OCI-LY7 (cell line): ENCODE results near the gene ZSCAN22. TPM values are rescaled to one million over a fixed set of nuclear protein-coding genes. Genes with fewer than 3 reads are reported as not detected.

Experiments used
- BruUV-seq: library from RNA; stranded (reverse); fragments of 400-500 nt; replicated peaks from 2 replicates; lab custom pipeline; 2021; lab: Mats Ljungman, UMichigan
- CTCF ChIA-PET: fragments of 300-600 bp; sonication (Branson Sonifier 250); formaldehyde crosslinking; loops from one replicate; lab custom pipeline; 2022; ENCODE audit warnings: antibody characterized with exemption; ENCODE audit not compliant: unreplicated experiment; lab: Charles Lee
- POLR2A ChIA-PET: fragments of 300-600 bp; sonication (Branson Sonifier 250); formaldehyde crosslinking; loops from one replicate; lab custom pipeline; 2022; ENCODE audit warnings: antibody characterized with exemption; lab: Charles Lee
- DNase-seq: peaks from one replicate; pipeline ENCODE4 v3.0.0-alpha.2; 2015; ENCODE audit warnings: low spot score
- H2AFZ ChIP-seq: fragments of 200-600 bp; sonication (generic), shearing (Covaris generic); 2 replicates; pipeline ENCODE4 v1.6.1; 2014; ENCODE audit warnings: mild to moderate bottlenecking, antibody characterized with exemption, low read length, moderate library complexity
- H3K27ac ChIP-seq: fragments of 200-600 bp; sonication (generic); 2 replicates; pipeline ENCODE4 v1.5.1; 2014; ENCODE audit warnings: mixed run types, low read depth, mild to moderate bottlenecking, moderate library complexity, low read length, inconsistent platforms; ENCODE audit not compliant: poor library complexity, severe bottlenecking
- H3K36me3 ChIP-seq: fragments of 200-600 bp; sonication (generic); 2 replicates; pipeline ENCODE4 v1.6.1; 2014; ENCODE audit warnings: mild to moderate bottlenecking, antibody characterized with exemption, low read length, moderate library complexity, mixed read lengths; ENCODE audit not compliant: insufficient read depth
- H3K4me1 ChIP-seq: fragments of 200-600 bp; sonication (generic); 2 replicates; pipeline ENCODE4 v1.5.1; 2014; ENCODE audit warnings: mild to moderate bottlenecking, low read length; ENCODE audit not compliant: insufficient read depth, poor library complexity, severe bottlenecking
- H3K4me2 ChIP-seq: fragments of 200-600 bp; sonication (generic); 2 replicates; pipeline ENCODE4 v1.6.1; 2014; ENCODE audit warnings: mild to moderate bottlenecking, low read length
- H3K4me3 ChIP-seq: fragments of 200-600 bp; sonication (generic); 2 replicates; pipeline ENCODE4 v1.5.1; 2014; ENCODE audit warnings: mild to moderate bottlenecking, low read depth, low read length; ENCODE audit not compliant: poor library complexity, severe bottlenecking
- H3K79me2 ChIP-seq: fragments of 200-600 bp; sonication (generic); 2 replicates; pipeline ENCODE4 v1.6.1; 2016; ENCODE audit warnings: low read depth, mild to moderate bottlenecking, low read length, moderate library complexity, mixed read lengths; ENCODE audit not compliant: insufficient read depth
- H3K9me2 ChIP-seq: fragments of 200-600 bp; sonication (generic); 2 replicates; pipeline ENCODE4 v1.6.1; 2016; ENCODE audit warnings: mild to moderate bottlenecking, low read length, mixed read lengths; ENCODE audit not compliant: insufficient read depth
- H3K9me3 ChIP-seq: fragments of 200-600 bp; sonication (generic); 2 replicates; pipeline ENCODE4 v1.6.1; 2014; ENCODE audit warnings: mild to moderate bottlenecking, mixed run types, low read length, mixed read lengths
- H4K20me1 ChIP-seq: fragments of 200-600 bp; sonication (generic); 2 replicates; pipeline ENCODE4 v1.6.1; 2014; ENCODE audit warnings: mild to moderate bottlenecking, antibody characterized with exemption, low read length, moderate library complexity, mixed read lengths; ENCODE audit not compliant: insufficient read depth
- CTCF ChIP-seq: fragments of 200-600 bp; sonication (generic); conservative IDR thresholded peaks from 2 replicates; pipeline ENCODE4 v1.5.1; 2014; ENCODE audit warnings: mild to moderate bottlenecking, antibody characterized with exemption, low read length, moderate library complexity, mixed read lengths
- EZH2phosphoT487 ChIP-seq: fragments of 200-600 bp; sonication (generic); IDR thresholded peaks from 2 replicates; pipeline ENCODE4 v1.6.1; 2018; ENCODE audit warnings: low read depth, borderline replicate concordance, mild to moderate bottlenecking, mixed run types, antibody characterized with exemption, low read length, moderate library complexity, mixed read lengths
- intact Hi-C: fragments of 100-400 bp; cut with micrococcal nuclease; formaldehyde crosslinking; loops from one replicate; pipeline ENCODE4 v1.10.0; 2022; ENCODE audit not compliant: unreplicated experiment
- total RNA-seq, 2 experiments: library from RNA; depleted of rRNA in 1 of 2; stranded (reverse); fragments of >200 nt in 1 of 2; shearing (Covaris generic) in 1 of 2; gene quantifications; 2 replicates each; pipeline ENCODE4 v1.2.3, GENCODE V29; 2014 to 2022

Gene ZSCAN22
- total RNA-seq, 2 experiments from 2014 or later = 3.3 to 3.7 TPM

GRCh38 chr19:58319241-58319640 lies 7.6 kb upstream of the ZSCAN22 start:
- Histone ChIP-seq H4K20me1 (no peaks in the 10 kb centered on the region), H3K79me2 (no peaks in the 10 kb centered on the region), H3K36me3 (peaks cover 15% of the 10 kb centered on the region), H3K4me1 (no peaks in the 10 kb centered on the region), H3K4me2 (no peak overlapping the region), H3K9me2 (no peaks in the 10 kb centered on the region), H3K4me3 (no peak overlapping the region), H3K9me3 (no peaks in the 10 kb centered on the region), H3K27ac (no peak overlapping the region), H2AFZ (no peak overlapping the region)
- ChIA-PET POLR2A (interaction anchor here (0.6 kb wide), 1 partner anchor 55 kb away, joined by 4 read pairs; no protein-coding TSS in a partner anchor), CTCF (no interaction called here)
- no TSS peak for BruUV-seq
- intact Hi-C loops = no loop called here
- TF ChIP-seq EZH2phosphoT487 (no peak), CTCF (no peak)
- no peak for DNase-seq

GRCh38 chr19:58325311-58326022 lies 1.3 kb upstream of the ZSCAN22 start:
- H3K4me1 ChIP-seq = peaks cover 16% of the 10 kb centered on the region
- intact Hi-C loops = loop anchor here (2.0 to 5.0 kb wide), 6 partner anchors 21 to 192 kb away; partner anchors contain the start of genes ZBTB45, ZNF324, ZNF584 and ZNF8
- no peak overlapping the region; the same call in 1 of the 2 replicates for H2AFZ ChIP-seq
- CTCF ChIA-PET = no interaction called here
- no TSS peak for BruUV-seq
- POLR2A ChIA-PET = interaction anchor here (0.5 to 1.0 kb wide), 2 partner anchors 16 to 153 kb away, joined by 3 read pairs; no protein-coding TSS in a partner anchor
- H3K27ac ChIP-seq = no peak overlapping the region
- no peaks in the 10 kb centered on the region for H4K20me1 ChIP-seq
- TF ChIP-seq EZH2phosphoT487 = no peak
- TF ChIP-seq CTCF = no peak
- H3K9me3 ChIP-seq = no peaks in the 10 kb centered on the region
- peak overlapping the region; percentile 84 for H3K4me2 ChIP-seq
- H3K9me2 ChIP-seq = no peaks in the 10 kb centered on the region
- no peaks in the 10 kb centered on the region for H3K36me3 ChIP-seq
- peak overlapping the region; percentile 82 for H3K4me3 ChIP-seq
- peaks cover 4% of the 10 kb centered on the region; the same call in 1 of the 2 replicates for H3K79me2 ChIP-seq
- no peak for DNase-seq
